Psoas muscle (tissue), 8 donors: ENCODE results near the gene FBXL13. TPM values are rescaled to one million over a fixed set of nuclear protein-coding genes. Genes with fewer than 3 reads are reported as not detected.

Experiments used
- ATAC-seq, 4 donors: fragments of 200-7000 bp; cut with Tn5 transposase; one replicate each; pipeline ENCODE4 v1.9.1; 2020; ENCODE audit warnings: moderate library complexity in 3 of 4, mild to moderate bottlenecking in 2 of 4
- DNase-seq, 2 donors: peaks; one replicate each; pipeline ENCODE4 v3.0.0-alpha.2; 2020
- H3K27ac ChIP-seq: fragments of 200-600 bp; one replicate; pipeline ENCODE4 v1.8.0; 2022
- H3K27me3 ChIP-seq, 3 donors: fragments of 200-600 bp in 1 of 3; one replicate each; pipeline versions ENCODE4 v1.6.1 to v1.8.0; 2013 to 2022; ENCODE audit warnings: low read length in 2 of 3, mild to moderate bottlenecking in 2 of 3, moderate library complexity in 1 of 3; ENCODE audit not compliant: insufficient read depth in 3 of 3
- H3K36me3 ChIP-seq, 2 donors: fragments of 200-600 bp in 1 of 2; one replicate each; pipeline versions ENCODE4 v1.6.1 to v1.8.0; 2013 to 2022; ENCODE audit warnings: low read depth in 1 of 2, mild to moderate bottlenecking in 1 of 2, moderate library complexity in 1 of 2; ENCODE audit not compliant: insufficient read depth in 1 of 2
- H3K4me1 ChIP-seq: fragments of 200-600 bp; one replicate; pipeline ENCODE4 v1.8.0; 2022
- H3K4me3 ChIP-seq: fragments of 200-600 bp; one replicate; pipeline ENCODE4 v1.8.0; 2022; ENCODE audit warnings: mild to moderate bottlenecking
- H3K9me3 ChIP-seq: fragments of 200-600 bp; one replicate; pipeline ENCODE4 v1.8.0; 2022
- WGBS, 3 donors: extraction: QIAGEN DNeasy Blood & Tissue Kit; methylation state at CpG; one replicate each; pipeline versions ENCODE4 v1.1.6 to v1.1.7; 2013; 5-methylcytosine and 5-hydroxymethylcytosine counted together
- intact Hi-C, 2 donors: fragments of 100-400 bp; cut with DNase I; formaldehyde crosslinking; loops; one replicate each; pipeline versions ENCODE4 v1.11.0 to v1.14.2; 2022
- polyA plus RNA-seq, 3 donors: library from polyadenylated mRNA; stranded (reverse); fragments of 200-250 nt; gene quantifications; one replicate each; pipeline ENCODE4 v1.2.3, GENCODE V29; 2013
- total RNA-seq, 4 donors: library from RNA; stranded (reverse); fragmentation: NEBNext Ultra II Directional in 2 of 4; extraction: Animal tissue kit (Norgen Biotek cat#: 25700) in 2 of 4; gene quantifications; one replicate each; pipeline versions ENCODE4 v1.2.1 to v1.2.4, GENCODE V29; 2021 to 2023
- TF ChIP-seq, protein P1 (sequence below): fragments of 200-600 bp; IDR thresholded peaks from one replicate; pipeline ENCODE4 v1.8.0; 2022; ENCODE audit warnings: antibody characterized with exemption
- donor health status: healthy with polysubstance abuse.
- donor health status: DM: no; HTN: no; CAD: no; lungs with moderate emphysema.
- donor health status: Bipolar disorder and iron deficiency.
- donor health status: healthy.
- donor health status: DM: yes; HTN: yes; CAD: no.
- donor health status: DM: no; HTN: no; CAD: no.
- donor health status: DM: no; HTN: no; CAD: no.
- donor health status: DM: yes; HTN: yes; CAD: no.

FBXL13 gene
- total and polyA plus RNA-seq, 7 donors: 0.13 to 0.52 (median 0.28) TPM; not detected in 1

GRCh38 chr7:102874966-102875365 is 199.6 kb downstream of the FBXL13 start:
- ATAC-seq (no peak), DNase-seq (no peak)
- Histone ChIP-seq H3K4me3 (no peak overlapping the region), H3K27ac (no peak overlapping the region), H3K9me3 (no peaks in the 10 kb centered on the region), H3K4me1 (no peaks in the 10 kb centered on the region), H3K27me3 (no peaks in the 10 kb centered on the region), H3K36me3 (no peaks in the 10 kb centered on the region)
- WGBS, 3 donors: 42 to 64% (median 62%) methylated on average over 1 of the region's 1 CpG
- TF ChIP-seq, protein P1, sequence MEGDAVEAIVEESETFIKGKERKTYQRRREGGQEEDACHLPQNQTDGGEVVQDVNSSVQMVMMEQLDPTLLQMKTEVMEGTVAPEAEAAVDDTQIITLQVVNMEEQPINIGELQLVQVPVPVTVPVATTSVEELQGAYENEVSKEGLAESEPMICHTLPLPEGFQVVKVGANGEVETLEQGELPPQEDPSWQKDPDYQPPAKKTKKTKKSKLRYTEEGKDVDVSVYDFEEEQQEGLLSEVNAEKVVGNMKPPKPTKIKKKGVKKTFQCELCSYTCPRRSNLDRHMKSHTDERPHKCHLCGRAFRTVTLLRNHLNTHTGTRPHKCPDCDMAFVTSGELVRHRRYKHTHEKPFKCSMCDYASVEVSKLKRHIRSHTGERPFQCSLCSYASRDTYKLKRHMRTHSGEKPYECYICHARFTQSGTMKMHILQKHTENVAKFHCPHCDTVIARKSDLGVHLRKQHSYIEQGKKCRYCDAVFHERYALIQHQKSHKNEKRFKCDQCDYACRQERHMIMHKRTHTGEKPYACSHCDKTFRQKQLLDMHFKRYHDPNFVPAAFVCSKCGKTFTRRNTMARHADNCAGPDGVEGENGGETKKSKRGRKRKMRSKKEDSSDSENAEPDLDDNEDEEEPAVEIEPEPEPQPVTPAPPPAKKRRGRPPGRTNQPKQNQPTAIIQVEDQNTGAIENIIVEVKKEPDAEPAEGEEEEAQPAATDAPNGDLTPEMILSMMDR: no peak
- intact Hi-C loops: no loop called here

- Histone ChIP-seq H3K9me3 (no peaks in the 10 kb centered on the region), H3K27me3 (no peaks in the 10 kb centered on the region), H3K4me3 (no peak overlapping the region), H3K4me1 (no peaks in the 10 kb centered on the region), H3K27ac (no peak overlapping the region), H3K36me3 (no peaks in the 10 kb centered on the region)
- no peak for DNase-seq
- ATAC-seq: peak in 1 of 4 donors; percentile 29
- 56 to 69% (median 64%) methylated on average over 5 of the region's 5 CpGs for WGBS, 3 donors
- TF ChIP-seq, protein P1: no peak
- intact Hi-C loops: no loop called here
Measured at GRCh38 chr7:102874166-102874829, 200.3 kb downstream of the FBXL13 start.

DNA sequence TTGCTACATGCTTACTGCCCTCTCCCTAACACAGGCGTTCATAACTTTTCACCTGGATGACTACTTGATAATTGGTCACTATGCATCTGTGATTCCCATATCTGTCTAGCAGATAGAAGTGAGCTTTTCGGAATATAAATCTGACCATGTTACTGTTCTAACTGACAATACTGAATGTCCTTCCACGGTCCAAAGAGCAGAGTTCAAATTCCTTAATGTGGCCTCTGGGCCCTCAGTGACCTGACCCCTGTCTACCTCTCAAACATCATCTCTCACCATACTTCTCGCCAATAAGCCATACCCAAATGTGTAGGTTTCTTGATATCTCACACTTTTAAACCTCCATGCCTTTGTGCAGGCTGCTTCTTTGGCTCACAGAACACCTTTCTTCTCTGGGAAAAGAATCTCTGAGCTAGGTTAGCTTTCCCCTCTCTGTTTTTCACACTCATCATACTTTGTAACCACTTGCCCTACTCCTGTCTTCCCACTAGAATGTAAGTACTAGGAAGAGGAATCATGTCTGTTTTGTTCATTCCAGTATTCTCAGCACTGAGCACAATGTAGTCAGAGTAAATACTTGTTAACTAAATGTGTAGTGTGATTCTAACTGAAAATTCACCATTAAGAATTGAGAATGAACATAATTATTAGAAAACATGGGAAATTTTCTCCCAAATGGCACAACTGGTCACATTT is 201.0 kb downstream of the FBXL13 start:
- TF ChIP-seq, protein P1: no peak
- H3K27ac ChIP-seq: no peak overlapping the region
- intact Hi-C loops: no loop called here
- WGBS, 3 donors: 80 to 84% (median 82%) methylated on average over 4 of the region's 4 CpGs
- no peak overlapping the region for H3K4me3 ChIP-seq
- no peaks in the 10 kb centered on the region for H3K4me1 ChIP-seq
- H3K9me3 ChIP-seq: no peaks in the 10 kb centered on the region
- no peaks in the 10 kb centered on the region for H3K27me3 ChIP-seq
- H3K36me3 ChIP-seq: no peaks in the 10 kb centered on the region
- ATAC-seq: no peak
- no peak for DNase-seq

GRCh38 chr7:102872460-102872859 is 202.1 kb downstream of the FBXL13 start:
- 95 to 96% (median 96%) methylated on average over 2 of the region's 2 CpGs for WGBS, 3 donors
- Histone ChIP-seq H3K36me3 (no peaks in the 10 kb centered on the region), H3K27ac (no peak overlapping the region), H3K27me3 (no peaks in the 10 kb centered on the region), H3K9me3 (no peaks in the 10 kb centered on the region), H3K4me3 (no peak overlapping the region), H3K4me1 (no peaks in the 10 kb centered on the region)
- ATAC-seq (no peak), DNase-seq (no peak)
- intact Hi-C loops: no loop called here
- TF ChIP-seq, protein P1: no peak
